Measurements from ENCODE around the gene IL27RA.

The IL27RA gene

DNA sequence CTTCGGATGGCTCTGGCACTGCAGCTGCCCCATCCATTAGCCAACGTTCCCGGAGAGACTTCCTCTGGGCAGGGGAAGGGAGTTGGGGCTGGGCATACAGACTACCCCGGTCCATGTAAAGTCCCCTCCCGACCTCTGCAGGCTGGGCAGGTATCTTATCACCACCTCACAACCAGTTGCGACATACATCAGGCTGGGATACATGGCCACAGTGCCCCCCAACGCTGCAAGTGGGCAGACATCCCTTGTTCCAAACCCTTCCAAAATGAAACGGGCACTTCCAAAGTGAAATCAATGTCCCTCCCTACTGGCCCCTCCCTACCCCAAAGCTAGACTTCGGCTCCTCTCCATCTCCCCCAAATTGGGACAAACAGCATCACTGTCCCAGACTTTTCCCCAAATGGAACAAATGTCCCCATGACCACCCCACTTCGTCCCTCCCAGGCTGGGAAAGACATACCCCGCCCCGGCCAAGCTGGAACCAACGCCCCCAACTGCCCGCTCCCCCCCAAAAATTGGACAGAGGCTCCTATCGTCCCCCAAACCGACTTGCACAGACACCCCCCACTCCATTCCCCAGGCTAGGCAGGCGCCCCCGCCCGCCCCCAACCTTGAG is 25.3 kb downstream of the IL27RA start:
- peak; percentile 53; the same call in 1 of the 2 replicates for TF ChIP-seq CEBPB (IDR thresholded peaks at IDR 0.05)
- no peak for TF ChIP-seq TAF1 (IDR thresholded peaks at IDR 0.05; ENCODE audit: low read depth)

DNA sequence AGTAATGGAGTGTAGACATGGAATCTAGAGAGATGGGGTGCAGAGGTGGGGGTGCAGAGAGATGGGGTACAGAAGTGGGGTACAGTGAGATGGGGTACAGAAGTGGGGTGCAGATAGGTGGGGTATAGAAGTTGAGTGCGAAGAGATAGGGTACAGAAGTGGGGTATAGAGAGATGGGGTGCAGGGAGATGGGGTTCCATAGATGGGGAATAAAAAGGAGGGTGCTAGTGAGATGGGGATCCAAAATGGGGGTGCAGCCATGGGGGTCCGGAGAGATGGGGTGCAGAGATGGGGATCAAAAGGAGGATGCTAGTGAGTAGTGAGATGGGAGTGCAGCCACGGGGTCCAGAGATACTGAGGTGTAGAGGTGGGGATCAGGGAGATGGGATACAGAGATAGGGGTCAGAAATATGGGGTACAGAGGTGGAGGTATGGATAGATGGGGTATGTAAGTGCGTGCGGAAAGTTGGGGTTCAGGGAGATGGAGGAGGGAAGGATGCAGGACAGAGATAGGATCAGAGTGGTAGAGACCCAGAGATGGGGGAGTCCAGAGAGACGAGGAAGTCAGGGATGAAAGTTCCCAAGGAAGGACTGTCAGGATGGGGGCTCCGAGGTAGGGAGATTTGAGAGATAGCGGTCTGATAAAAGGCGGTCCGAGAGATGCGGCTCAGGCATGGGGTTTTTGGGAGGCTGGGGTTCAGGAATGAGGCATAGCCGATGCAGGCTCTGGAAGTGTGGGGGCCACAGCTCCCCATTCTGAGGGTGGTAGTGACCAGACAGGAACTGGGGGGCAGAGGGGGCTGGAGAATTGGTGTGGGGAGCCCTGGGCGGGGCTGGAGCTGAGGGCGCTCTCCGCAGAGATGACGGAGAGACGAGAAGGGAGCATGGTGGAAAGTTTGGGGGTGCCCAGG is 26.9 kb downstream of the IL27RA start:
- no peak for TF ChIP-seq YY1 (IDR thresholded peaks at IDR 0.05; ENCODE audit: low read depth)
- no peak for TF ChIP-seq ZBTB7A (IDR thresholded peaks at IDR 0.05; ENCODE audit: low read depth)
- TF ChIP-seq, protein P1, sequence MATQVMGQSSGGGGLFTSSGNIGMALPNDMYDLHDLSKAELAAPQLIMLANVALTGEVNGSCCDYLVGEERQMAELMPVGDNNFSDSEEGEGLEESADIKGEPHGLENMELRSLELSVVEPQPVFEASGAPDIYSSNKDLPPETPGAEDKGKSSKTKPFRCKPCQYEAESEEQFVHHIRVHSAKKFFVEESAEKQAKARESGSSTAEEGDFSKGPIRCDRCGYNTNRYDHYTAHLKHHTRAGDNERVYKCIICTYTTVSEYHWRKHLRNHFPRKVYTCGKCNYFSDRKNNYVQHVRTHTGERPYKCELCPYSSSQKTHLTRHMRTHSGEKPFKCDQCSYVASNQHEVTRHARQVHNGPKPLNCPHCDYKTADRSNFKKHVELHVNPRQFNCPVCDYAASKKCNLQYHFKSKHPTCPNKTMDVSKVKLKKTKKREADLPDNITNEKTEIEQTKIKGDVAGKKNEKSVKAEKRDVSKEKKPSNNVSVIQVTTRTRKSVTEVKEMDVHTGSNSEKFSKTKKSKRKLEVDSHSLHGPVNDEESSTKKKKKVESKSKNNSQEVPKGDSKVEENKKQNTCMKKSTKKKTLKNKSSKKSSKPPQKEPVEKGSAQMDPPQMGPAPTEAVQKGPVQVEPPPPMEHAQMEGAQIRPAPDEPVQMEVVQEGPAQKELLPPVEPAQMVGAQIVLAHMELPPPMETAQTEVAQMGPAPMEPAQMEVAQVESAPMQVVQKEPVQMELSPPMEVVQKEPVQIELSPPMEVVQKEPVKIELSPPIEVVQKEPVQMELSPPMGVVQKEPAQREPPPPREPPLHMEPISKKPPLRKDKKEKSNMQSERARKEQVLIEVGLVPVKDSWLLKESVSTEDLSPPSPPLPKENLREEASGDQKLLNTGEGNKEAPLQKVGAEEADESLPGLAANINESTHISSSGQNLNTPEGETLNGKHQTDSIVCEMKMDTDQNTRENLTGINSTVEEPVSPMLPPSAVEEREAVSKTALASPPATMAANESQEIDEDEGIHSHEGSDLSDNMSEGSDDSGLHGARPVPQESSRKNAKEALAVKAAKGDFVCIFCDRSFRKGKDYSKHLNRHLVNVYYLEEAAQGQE (IDR thresholded peaks at IDR 0.05; ENCODE audit: low read depth) = no peak
- TF ChIP-seq, protein P2, sequence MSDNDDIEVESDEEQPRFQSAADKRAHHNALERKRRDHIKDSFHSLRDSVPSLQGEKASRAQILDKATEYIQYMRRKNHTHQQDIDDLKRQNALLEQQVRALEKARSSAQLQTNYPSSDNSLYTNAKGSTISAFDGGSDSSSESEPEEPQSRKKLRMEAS (IDR thresholded peaks at IDR 0.05) = no peak
- no peak for TF ChIP-seq TCF12 (IDR thresholded peaks at IDR 0.05; ENCODE audit: low read depth)

DNA sequence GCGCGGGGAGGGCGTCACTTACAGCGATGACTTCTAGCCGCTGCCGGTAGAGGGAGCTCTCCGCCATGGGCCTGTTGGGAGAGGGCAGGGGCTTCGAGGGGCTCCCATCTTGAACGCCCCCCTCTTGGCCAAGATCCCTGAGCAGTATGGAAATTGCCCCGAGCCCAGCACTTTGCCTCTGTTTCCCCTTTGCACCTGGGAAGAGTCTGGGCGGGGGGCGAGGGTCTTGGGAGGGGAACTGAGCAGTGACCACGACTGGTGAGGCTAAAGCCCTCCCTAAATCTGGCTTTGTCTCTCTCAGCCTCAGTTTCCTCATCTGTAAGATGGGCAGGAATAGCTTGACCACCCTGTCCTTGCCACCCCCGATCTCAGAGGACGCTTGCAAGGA is 27.5 kb downstream of the IL27RA start:
- TF ChIP-seq, protein P1 (IDR thresholded peaks at IDR 0.05; ENCODE audit: low read depth) = no peak
- peak; percentile 15; the same call in 1 of the 2 replicates for TF ChIP-seq RAD21 (IDR thresholded peaks at IDR 0.05; ENCODE audit: low read depth)
- TF ChIP-seq CREB1 (IDR thresholded peaks at IDR 0.05; ENCODE audit: low read depth) = no peak
- peak; percentile 47; the same call in 1 of the 2 replicates for TF ChIP-seq ZBTB7A (IDR thresholded peaks at IDR 0.05; ENCODE audit: low read depth)
- no peak for TF ChIP-seq YY1 (IDR thresholded peaks at IDR 0.05; ENCODE audit: low read depth)

GRCh38 chr19:14059652-14060155 is 28.1 kb downstream of the IL27RA start:
- TF ChIP-seq, protein P1 (IDR thresholded peaks at IDR 0.05; ENCODE audit: low read depth) = no peak
- no peak for TF ChIP-seq EGR1 (IDR thresholded peaks at IDR 0.05)
- no peak for TF ChIP-seq USF1 (IDR thresholded peaks at IDR 0.05)
- no peak for TF ChIP-seq YY1 (IDR thresholded peaks at IDR 0.05; ENCODE audit: low read depth)
- no peak for TF ChIP-seq FOXM1 (IDR thresholded peaks at IDR 0.05; ENCODE audit: borderline replicate concordance, low read depth)
- TF ChIP-seq CREB1 (IDR thresholded peaks at IDR 0.05; ENCODE audit: low read depth) = no peak
- TF ChIP-seq RAD21 (IDR thresholded peaks at IDR 0.05; ENCODE audit: low read depth) = no peak
- TF ChIP-seq TEAD4 (IDR thresholded peaks at IDR 0.05) = no peak
- TF ChIP-seq TCF12 (IDR thresholded peaks at IDR 0.05; ENCODE audit: low read depth) = no peak
- no peak for TF ChIP-seq ZBTB7A (IDR thresholded peaks at IDR 0.05; ENCODE audit: low read depth)
- TF ChIP-seq NFIC (IDR thresholded peaks at IDR 0.05) = no peak

DNA sequence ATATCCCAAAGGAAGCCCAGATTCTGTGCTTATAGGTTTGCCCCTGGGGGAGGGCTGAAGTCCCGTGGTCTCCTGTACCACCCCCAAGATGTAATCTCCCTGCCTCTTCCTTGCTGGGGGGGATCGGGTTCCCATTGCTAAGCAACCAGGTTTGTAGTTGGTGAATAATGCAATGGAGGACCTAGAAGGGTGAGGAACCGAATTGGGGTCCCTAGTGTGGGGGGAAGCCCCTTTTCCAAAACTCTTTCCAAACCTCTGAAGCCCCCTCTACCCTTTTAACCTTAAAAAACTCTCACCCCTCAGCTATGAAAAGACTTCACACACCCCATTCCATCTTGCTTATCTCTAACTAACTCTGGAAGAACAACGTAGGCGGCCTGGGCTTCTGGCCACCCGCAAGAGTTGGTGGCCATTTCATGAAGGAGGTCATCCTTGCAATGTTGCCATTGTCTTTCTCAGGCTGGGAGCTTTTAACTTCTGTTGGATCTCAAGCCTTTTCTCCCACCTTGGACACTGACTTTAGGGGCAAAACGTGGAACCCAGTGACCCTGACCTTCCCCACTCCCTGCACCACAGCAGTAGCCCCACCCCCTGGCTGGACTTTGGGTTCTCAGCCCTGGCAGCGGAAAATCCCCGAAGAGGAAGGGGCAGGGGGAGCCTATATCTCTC is 29.7 kb downstream of the IL27RA start:
- TF ChIP-seq TCF12 (IDR thresholded peaks at IDR 0.05; ENCODE audit: low read depth) (no peak), FOXM1 (IDR thresholded peaks at IDR 0.05; ENCODE audit: borderline replicate concordance, low read depth) (no peak), EP300 (IDR thresholded peaks at IDR 0.05; ENCODE audit: borderline replicate concordance) (no peak), CEBPB (IDR thresholded peaks at IDR 0.05) (no peak), NFIC (IDR thresholded peaks at IDR 0.05) (no peak), TAF1 (IDR thresholded peaks at IDR 0.05; ENCODE audit: low read depth) (no peak)
- TF ChIP-seq, protein P2 (IDR thresholded peaks at IDR 0.05) = no peak
- TF ChIP-seq, protein P1 (IDR thresholded peaks at IDR 0.05; ENCODE audit: low read depth) = no peak
